GM18511 (cell line): ENCODE results near the gene TSSK3.
"Not testable (repeated sequence)": the region's sequence is repeated elsewhere in the genome, so short reads cannot be mapped to it uniquely, and the experiment has no call there.

Experiments
- ATAC-seq: cut with Tn5 transposase; IDR thresholded peaks from one replicate; pipeline ENCODE4 v1.9.1; 2021; ENCODE audit warnings: mild to moderate bottlenecking, moderate library complexity; ENCODE audit not compliant: unreplicated experiment

Gene TSSK3

GRCh38 chr1:32337855-32338636, 24.3 kb upstream of the TSSK3 start:
- ATAC-seq, result no peak

GRCh38 chr1:32338637-32339145, 23.6 kb upstream of the TSSK3 start:
- no peak for ATAC-seq

GRCh38 chr1:32339363-32339978, 22.9 kb upstream of the TSSK3 start:
- no peak for ATAC-seq

GRCh38 chr1:32341186-32341757, 21.1 kb upstream of the TSSK3 start:
- ATAC-seq, result no peak

GRCh38 chr1:32341971-32342370, 20.4 kb upstream of the TSSK3 start:
- ATAC-seq, result no peak

- no peak for ATAC-seq
Measured at GRCh38 chr1:32342704-32343103, 19.6 kb upstream of the TSSK3 start.

- ATAC-seq, result no peak
Measured at GRCh38 chr1:32345289-32345827, 17.0 kb upstream of the TSSK3 start.

- ATAC-seq, result no peak
Measured at GRCh38 chr1:32346532-32347157, 15.7 kb upstream of the TSSK3 start.

GRCh38 chr1:32349211-32349708, 13.1 kb upstream of the TSSK3 start:
- no peak for ATAC-seq

GRCh38 chr1:32350785-32351398, 11.4 kb upstream of the TSSK3 start:
- ATAC-seq, result peak; percentile 44

- peak; percentile 87 for ATAC-seq
Measured at GRCh38 chr1:32351399-32352238, 10.7 kb upstream of the TSSK3 start.

GRCh38 chr1:32352239-32352745, 10.0 kb upstream of the TSSK3 start:
- ATAC-seq, result no peak

- ATAC-seq, result no peak
Measured at GRCh38 chr1:32352831-32353383, 9.4 kb upstream of the TSSK3 start.

- no peak for ATAC-seq
Measured at GRCh38 chr1:32353431-32353830, 8.9 kb upstream of the TSSK3 start.

GRCh38 chr1:32353886-32354570, 8.3 kb upstream of the TSSK3 start:
- ATAC-seq, result no peak

- ATAC-seq, result not testable (repeated sequence)
Measured at GRCh38 chr1:32355778-32356177, 6.6 kb upstream of the TSSK3 start.

- no peak for ATAC-seq
Measured at GRCh38 chr1:32356478-32356877, 5.9 kb upstream of the TSSK3 start.

- no peak for ATAC-seq
Measured at GRCh38 chr1:32357614-32358013, 4.7 kb upstream of the TSSK3 start.

- no peak for ATAC-seq
Measured at GRCh38 chr1:32358435-32358834, 3.9 kb upstream of the TSSK3 start.
